GM19351 (cell line): ENCODE measurements around the gene U2SURP.
A peak's percentile ranks its signal among the peaks of the same experiment; 100 is the strongest.
"Not testable (repeated sequence)": the region's sequence is repeated elsewhere in the genome, so short reads cannot be mapped to it uniquely, and the experiment has no call there.

Experiments used
- ATAC-seq: cut with Tn5 transposase; IDR thresholded peaks from one replicate; pipeline ENCODE4 v1.9.1; 2021; ENCODE audit warnings: mild to moderate bottlenecking, moderate library complexity; ENCODE audit not compliant: unreplicated experiment

Gene U2SURP

DNA sequence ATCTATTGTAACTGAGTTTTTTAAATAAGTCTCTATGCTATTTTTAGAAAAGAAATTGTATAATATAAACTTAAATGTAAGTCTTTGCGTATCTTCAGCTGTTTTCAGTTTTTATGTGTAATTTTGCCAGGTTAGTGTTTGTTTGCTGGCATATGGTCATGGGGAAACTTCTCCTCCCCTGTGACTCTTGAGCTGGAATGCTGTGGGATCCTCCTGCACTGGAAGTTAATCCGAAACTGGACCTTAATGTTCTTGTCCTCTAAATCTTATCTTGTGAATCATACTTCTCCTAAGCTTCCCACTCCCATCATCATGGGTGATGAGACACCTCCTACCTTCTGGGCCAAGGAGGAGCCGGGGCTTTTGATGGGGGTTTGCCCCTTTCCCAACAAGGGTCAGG lies 65.8 kb downstream of the U2SURP start:
- ATAC-seq, result no peak

DNA sequence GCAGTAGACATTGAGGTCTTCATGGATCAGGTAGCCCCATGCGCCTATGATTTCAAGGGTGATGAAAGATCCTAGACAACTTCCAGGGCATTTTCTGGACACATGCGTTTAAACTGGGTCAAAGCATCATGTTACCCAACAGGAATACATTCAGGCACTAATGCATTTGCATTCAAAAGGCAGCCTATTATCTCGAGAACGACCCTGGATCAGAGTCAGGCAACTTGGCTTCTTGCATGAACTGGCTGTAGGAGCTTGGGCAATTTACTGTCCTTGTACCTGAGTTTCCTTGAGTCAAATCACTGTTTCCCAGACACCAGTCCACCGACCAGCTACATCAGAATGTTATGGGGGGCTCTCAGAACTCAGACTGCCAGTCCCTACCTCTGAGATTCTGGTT lies 66.7 kb downstream of the U2SURP start:
- no peak for ATAC-seq

DNA sequence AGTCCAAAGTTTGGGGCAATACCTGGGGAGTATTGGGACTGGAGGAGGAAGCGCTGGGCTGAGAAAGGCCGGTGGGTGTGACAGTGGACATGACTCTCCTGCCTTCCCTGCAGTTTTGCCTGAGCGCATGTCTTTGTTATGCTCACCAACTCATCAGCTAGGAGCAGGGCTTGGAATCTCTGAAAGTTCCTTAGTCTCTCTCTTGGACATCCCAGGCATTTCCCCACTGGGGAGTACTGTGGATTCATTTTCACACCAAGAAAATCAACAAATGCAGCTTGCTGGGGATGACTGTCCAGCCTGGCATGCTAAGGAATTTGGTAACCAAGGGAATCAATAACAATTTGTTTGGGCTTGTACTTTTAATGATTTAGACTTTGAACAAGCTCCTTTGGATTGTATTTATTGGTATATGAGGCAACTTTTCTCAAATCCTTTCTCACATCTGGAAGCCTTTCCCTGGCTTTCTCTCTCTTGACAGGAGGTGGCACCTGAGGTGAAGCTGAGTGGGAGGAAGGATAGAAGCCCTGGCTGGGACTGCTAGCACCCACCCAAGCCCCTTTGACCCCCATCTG lies 69.7 kb downstream of the U2SURP start:
- no peak for ATAC-seq

DNA sequence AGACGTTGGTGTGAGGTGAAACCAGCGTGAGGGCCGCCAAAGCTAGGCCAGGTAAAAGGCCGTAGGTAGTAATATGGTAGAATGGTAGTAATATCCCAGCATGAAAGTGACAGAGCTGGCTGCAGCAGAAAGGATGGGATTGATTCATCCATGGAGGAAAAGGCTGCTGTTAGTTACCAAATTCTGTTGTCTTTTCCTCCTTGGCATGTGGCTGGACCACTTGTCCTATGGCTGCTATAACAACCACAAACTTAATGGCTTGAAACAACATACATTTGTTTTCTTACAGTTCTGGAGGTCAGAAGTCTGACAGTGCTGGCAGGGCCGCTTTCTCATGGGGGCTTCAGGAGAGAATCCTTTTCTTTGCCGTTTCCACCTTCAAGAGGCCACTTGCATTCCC lies 70.4 kb downstream of the U2SURP start:
- ATAC-seq, result no peak

DNA sequence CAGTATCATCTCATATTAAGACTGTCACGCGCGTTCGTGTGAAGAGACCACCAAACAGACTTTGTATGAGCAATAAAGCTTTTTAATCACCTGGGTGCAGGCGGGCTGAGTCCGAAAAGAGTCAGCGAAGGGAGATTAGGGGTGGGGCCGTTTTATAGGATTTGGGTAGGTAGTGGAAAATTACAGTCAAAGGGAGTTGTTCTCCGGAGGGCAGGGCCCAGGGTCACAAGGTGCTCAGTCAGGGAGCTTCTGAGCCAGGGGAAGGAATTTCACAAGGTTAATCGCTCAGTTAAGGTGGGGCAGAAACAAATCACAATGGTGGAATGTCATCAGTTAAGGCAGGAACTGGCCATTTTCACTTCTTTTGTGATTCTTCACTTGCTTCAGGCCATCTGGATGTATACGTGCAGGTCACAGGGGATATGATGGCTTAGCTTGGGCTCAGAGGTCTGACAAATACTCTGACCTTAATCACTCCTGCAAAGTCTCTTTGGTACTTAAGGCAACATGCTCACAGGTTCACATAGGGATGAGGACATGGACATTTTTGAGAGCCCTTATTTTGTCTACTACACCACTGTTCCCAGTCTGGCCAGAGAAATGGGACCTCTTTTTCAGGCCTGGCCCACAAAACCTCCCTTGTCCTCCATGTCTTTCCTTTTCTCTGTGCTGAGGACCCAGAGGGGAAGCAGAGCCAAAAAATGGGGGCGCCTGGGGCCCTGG lies 71.1 kb downstream of the U2SURP start:
- ATAC-seq, result not testable (repeated sequence)

DNA sequence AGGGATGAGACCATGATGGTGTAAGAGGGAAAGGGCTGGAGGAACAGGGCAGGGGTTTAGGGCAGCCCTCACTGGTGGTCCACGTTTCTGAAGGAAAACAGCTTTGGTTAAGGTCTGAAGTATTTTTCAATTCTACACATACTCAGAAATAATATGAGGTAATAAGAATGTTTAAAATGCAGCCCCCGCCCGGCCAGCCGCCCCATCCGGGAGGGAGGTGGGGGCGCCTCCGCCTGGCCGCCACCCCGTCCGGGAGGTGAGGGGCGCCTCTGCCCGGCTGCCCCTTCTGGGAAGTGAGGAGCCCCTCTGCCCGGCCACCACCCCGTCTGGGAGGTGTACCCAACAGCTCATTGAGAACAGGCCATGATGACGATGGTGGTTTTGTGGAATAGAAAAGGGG lies 72.2 kb downstream of the U2SURP start:
- not testable (repeated sequence) for ATAC-seq

DNA sequence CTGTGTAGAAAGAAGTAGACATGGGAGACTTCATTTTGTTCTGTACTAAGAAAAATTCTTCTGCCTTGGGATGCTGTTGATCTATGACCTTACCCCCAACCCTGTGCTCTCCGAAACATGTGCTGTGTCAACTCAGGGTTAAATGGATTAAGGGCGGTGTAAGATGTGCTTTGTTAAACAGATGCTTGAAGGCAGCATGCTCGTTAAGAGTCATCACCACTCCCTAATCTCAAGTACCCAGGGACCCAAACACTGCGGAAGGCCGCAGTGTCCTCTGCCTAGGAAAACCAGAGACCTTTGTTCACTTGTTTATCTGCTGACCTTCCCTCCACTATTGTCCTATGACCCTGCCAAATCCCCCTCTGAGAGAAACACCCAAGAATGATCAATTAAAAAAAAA lies 72.6 kb downstream of the U2SURP start:
- not testable (repeated sequence) for ATAC-seq

DNA sequence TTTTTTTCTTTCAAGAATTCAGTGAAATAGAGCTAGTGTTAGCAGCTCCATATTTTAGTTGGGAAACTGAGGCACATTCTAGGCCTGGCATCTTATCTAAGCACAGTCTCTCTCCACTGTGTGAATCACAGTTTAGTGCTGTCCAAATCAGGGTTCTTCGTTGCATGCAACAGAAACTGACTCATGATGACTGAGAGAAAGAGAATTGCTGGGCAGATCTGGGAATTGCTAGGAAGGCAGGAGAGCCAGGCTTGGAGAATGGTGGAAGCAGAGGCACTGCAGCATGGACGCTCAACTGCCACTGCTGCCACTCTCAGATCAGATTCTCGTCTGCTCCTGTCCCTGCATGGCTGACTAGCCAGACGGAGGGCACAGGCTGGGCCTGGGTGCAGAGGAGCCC lies 77.5 kb downstream of the U2SURP start:
- no peak for ATAC-seq

DNA sequence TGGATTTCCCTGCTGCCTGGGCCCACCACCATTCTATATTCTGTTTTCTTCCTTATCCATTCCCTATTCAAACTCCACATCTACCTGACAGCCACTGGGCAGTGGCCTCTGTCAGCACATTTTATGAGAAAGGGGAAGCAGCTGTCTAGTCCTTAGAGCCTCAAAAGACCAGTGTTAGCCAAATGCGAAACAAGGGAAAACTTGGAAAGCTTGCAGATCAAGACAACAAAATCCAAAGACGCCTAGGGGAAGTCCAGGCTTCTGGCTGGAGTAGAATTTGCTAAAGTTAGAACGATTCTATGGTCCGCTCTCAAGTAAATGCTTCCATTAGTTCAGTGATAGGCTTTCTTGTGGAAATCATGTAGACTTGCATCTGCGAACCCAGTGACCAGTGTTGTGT lies 78.8 kb downstream of the U2SURP start:
- ATAC-seq, result no peak

DNA sequence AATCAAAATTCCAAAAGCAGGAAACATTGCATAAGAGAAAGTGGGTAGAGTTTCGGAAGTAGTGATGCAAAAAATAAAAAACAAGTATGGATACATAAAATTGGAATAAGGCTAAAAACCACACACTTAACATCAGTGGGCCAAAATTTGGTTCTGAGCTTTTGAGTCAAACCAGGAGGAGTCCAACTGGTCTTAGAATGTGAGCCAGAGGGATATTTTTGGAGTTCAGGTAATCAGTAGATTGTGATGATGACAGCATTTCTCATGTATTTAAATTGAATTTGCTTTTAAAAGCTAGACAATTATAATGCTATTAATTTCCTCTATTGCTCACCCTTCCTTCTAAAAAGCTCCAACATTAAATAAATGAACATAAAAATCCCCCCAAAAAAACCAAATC lies 80.0 kb downstream of the U2SURP start:
- ATAC-seq, result no peak

DNA sequence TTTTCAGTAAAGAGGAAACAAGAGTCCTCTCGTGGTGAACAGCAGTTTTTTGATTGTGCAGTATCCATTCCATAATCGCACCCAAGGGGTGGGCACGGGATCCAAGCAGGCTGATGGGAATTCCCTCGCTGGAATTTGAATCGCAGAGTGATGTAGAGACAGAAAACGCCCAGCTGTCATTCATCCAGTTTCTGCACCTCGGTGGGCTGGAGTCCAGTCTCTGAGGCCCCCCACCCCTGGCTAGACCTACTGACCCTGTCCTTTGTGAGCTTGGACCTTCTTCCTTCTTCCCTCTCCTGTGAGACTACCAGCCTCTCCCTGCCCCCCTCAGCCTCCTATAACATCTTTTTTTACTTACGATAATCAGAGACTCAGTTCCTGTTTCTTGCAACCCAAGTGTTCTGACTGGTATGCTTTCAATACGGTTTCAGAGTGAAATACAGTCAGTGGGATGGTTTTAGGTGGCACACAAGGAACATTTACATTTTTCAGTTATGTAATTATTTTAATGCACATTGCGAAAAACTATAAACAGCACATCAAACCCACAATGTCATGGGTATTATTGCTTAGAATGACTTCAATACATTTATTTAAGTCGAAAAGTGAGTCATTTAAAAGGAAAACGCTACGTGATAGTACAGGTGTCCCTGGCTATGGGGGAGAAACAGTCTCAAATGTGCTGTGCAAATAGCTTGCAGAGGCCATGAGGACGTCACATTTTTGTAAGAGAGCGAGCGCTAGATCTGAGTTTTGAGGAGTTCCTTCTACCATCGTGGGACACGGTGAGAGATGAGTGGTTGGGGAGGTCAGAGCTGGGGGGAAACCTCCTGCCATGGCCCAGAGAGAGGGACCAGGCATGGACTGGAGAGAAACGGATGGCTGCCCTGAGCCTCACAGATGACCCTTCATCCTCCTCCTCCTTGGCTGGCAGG lies 80.7 kb downstream of the U2SURP start:
- peak; percentile 77 for ATAC-seq

DNA sequence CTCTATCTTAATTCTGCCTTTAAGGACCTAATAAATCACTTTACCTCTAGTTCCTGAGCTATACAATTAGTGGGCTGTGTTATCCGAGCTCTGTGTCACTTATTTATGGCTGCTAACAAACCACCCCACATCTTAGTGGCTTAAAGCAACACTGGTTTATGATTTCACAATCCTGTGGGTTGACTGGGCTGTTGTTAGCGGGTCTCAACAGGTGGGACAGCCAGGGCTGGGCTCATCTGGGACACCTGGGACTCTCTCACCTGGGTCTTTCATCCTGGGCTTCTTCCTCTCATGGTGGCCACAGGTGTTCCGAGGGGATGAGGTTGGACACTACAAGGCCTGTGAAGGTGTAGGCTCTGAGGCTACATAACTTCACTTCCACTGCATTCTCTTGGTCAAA lies 82.4 kb downstream of the U2SURP start:
- ATAC-seq, result no peak

DNA sequence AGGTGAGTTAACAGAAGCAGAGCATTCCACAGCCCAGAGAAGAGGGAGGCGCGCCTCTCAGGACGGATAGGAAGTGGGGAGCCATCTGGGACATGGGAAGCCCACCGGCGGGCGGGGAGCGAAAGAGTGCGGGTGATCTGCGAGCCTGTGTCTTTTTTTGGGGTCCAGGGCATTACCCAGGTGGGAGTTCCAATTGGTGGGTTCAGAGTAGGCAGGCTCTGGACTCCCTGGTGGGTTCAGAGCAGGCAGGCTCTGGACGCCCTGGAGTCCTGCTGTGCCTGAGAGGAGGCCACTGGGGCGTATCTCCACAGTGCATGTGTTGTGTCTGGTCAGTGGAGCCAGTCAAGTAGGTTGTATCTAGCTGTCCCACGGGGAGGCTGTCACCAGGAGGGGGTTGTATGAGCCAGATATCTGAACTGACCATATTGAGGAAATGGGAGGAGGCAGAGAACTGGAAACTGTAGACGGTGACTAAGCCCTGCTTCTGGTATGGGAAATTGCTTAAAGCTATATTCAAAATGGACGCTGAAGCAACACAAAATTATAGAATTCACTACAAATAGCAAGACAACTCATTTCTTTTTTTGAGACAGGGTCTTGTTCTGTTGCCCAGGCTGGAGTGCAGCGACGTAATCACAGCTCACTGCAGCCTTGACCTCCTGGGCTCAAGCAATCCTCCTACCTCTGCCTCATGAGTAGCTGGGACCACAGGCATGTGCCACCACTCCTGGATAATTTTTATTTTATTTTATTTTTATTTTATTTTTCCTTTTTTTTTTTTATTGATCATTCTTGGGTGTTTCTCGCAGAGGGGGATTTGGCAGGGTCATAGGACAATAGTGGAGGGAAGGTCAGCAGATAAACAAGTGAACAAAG lies 83.7 kb downstream of the U2SURP start:
- peak; percentile 57 for ATAC-seq

DNA sequence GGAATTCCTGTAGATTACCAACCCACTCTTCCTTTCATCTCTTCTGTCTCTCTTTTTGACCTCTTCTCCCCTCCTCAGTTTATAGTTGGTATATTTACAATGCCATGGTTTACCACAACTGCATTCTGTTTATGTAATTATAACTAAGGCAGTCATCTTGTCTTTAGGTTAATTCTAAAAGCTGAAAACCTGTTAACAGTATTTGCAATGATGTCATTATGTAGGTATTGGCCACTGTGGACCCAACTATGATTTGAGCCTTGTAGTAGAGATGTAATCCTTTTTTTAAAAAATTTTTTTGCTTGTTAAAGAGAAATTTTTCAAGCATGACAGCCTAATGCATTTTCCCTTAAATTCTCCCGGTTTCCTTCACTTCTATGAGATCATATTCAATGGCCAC lies 87.5 kb downstream of the U2SURP start:
- no peak for ATAC-seq

DNA sequence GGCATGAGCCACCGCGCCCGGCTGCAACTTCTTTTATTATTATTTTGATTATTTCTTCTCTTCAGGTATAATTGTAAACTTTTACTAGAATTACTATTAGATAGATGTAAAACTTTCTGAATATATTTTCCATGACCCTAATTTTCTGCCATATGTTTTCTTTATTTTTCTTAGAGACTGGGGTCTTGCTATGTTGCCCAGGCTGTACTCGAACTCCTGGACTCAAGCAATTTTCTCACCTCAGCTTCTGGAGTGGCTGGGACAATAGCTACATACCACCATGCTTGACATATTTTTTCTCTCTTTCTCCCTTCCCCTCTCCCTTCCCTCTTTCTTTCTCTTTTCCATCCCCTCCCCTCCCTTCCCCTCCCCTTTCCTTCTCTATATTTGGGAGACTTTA lies 88.6 kb downstream of the U2SURP start:
- ATAC-seq, result no peak

DNA sequence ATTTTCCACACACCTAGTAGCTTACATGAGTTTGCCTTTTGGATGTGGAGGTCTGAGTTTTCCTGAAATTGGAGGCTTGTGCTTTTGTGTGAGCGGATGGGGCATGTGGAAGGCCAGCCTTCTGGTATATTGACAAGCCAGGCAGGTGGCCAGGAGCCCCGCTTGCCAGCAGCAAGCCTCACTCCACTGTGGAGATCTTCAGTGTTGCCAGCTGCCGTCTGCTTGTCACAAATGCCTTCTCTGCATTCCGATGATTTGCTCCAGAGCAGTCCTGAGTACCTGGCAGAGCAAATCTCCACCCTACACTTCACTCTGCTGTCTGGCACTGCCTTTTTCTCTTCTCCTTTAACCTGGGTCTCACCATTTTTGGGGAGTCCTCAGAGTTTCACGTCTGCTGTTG lies 89.1 kb downstream of the U2SURP start:
- no peak for ATAC-seq

DNA sequence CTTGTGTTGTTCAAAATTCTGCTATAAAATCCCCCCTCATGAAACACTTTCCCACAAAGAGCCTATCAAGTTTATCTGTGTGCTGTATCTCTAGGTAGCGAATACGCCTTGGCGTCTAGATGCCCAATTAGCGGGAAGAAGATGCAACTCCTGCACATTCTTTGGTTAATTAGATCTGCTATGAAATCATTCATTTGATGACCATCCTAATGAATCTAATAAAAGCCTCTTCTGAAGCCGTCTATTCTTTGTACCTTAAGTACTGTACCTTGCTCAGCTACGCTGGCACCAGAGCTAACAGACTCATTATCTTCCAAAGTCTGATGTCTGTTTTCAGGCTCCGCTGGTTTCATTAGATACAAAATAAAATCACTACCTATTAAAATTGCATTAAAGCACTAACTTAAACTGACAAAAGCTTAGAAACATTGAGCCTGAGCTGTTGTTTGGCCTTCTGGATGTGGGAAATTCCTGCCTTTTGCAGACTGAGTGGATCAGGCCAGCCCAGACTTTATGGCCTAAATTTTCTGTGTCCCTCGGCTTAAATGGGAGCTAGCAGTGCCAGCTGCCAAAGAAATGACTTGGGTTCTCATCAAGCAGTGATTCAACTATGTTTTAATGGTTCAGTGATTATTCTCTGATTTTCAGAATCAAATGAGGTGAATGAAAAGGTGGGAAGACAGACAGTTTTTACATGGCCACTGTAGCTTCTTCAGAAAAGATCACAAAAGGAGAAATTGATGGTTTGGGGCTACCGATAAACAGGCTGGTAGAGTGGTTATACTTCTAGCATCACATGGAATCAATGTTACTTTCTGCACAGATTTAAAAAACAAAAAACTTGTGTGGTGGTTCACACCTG lies 89.8 kb downstream of the U2SURP start:
- no peak for ATAC-seq

DNA sequence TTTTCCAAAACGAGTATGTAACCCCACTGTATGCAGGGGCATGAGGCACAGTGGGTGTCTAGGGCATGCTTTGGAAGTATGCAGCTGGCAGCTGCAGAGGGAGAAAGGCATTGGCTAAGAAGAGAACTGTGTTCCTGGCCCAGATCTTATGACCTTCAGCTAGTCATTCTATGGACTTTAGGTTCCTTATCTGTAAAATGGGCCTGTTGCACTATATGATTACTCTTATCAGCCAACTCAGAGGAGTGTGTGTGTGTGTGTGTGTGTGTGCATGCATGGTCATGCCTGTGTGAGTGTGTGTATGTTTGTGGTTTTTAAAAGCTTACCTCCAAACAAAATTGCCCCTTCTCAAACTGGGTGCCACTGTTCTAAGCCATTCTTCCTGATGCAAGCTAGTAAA lies 90.8 kb downstream of the U2SURP start:
- no peak for ATAC-seq

DNA sequence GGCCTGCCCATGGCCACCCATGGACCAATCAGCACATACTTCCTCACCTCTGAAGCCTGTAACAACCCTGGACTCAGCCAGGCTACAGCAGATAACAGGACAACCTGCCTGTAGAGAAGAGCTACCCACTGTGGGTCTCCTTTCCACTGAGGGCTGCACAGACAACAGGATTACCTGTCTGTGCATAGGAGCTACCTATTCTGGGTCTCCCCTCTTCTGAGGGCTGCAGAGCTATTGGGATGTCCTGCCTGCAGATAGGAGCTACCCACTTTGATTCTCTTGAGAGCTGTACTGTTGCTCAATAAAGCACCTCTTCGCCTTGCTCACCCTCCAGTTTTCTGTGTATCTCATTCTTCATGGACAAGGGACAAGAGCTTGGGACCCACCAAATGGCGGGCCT lies 94.4 kb downstream of the U2SURP start:
- ATAC-seq, result no peak
